ENCODE results near the gene ATP6AP1.

- no peak for TF ChIP-seq CTCF (IDR thresholded peaks at IDR 0.05)
- TF ChIP-seq REST (IDR thresholded peaks at IDR 0.05; ENCODE audit: insufficient read depth in 1 of 2, low read depth in 2 of 2, low read length in 1 of 2) = no peak
- no peak for TF ChIP-seq POLR2AphosphoS5 (IDR thresholded peaks at IDR 0.05; ENCODE audit: low read depth, low read length)
Measured at GRCh38 chrX:154466907-154467306, 38.4 kb downstream of the ATP6AP1 start.
